CD4-positive, alpha-beta memory T cell (primary cell): ENCODE results near the gene ACTL8. TPM values are rescaled to one million over a fixed set of nuclear protein-coding genes. Genes with fewer than 3 reads are reported as not detected.

Source experiments
- CTCF ChIA-PET: fragments of 350-600 bp; sonication (Branson Sonifier 250); formaldehyde crosslinking; loops from one replicate; lab custom pipeline; 2021; ENCODE audit warnings: inconsistent platforms; ENCODE audit not compliant: partially characterized antibody; lab: Charles Lee
- POLR2A ChIA-PET: fragments of 350-600 bp; sonication (Branson Sonifier 250); formaldehyde crosslinking; loops from one replicate; lab custom pipeline; 2021; ENCODE audit not compliant: partially characterized antibody; lab: Charles Lee
- DNase-seq, 5 donors: peaks; one replicate each; pipeline versions ENCODE4 v3.0.0 to v3.0.0-alpha.2; 2020 to 2022; ENCODE audit warnings: mixed read lengths in 1 of 5
- H3K27ac ChIP-seq: one replicate; pipeline ENCODE4 v1.7.0; 2013; ENCODE audit warnings: low read depth, low read length
- H3K27me3 ChIP-seq: 2 replicates; pipeline ENCODE4 v1.7.0; 2013; ENCODE audit warnings: mild to moderate bottlenecking, low read length, moderate library complexity; ENCODE audit not compliant: insufficient read depth
- H3K36me3 ChIP-seq: 2 replicates; pipeline ENCODE4 v1.7.0; 2013; ENCODE audit warnings: mild to moderate bottlenecking, low read length, moderate library complexity; ENCODE audit not compliant: insufficient read depth
- H3K4me1 ChIP-seq: 2 replicates; pipeline ENCODE4 v1.7.0; 2013; ENCODE audit warnings: mild to moderate bottlenecking, low read length, moderate library complexity; ENCODE audit not compliant: insufficient read depth
- H3K4me3 ChIP-seq, 2 donors: one replicate each; pipeline ENCODE4 v1.7.0; 2013; ENCODE audit warnings: low read length in 2 of 2, mild to moderate bottlenecking in 1 of 2
- H3K9me3 ChIP-seq, 2 donors: one replicate each; pipeline ENCODE4 v1.7.0; 2013; ENCODE audit warnings: low read length in 2 of 2, control low read depth in 1 of 2; ENCODE audit not compliant: control insufficient read depth in 1 of 2
- H3K27ac Mint-ChIP-seq, 7 donors: one replicate each; pipeline ENCODE4 v1.8.0; 2020 to 2021; ENCODE audit warnings: mixed read lengths in 7 of 7, mild to moderate bottlenecking in 6 of 7, inconsistent platforms in 3 of 7, moderate library complexity in 3 of 7
- H3K27me3 Mint-ChIP-seq, 2 donors: one replicate each; pipeline ENCODE4 v1.8.0; 2020 to 2021; ENCODE audit warnings: mixed read lengths in 2 of 2
- H3K36me3 Mint-ChIP-seq, 2 donors: one replicate each; pipeline ENCODE4 v1.8.0; 2020 to 2021; ENCODE audit warnings: mixed read lengths in 2 of 2, inconsistent platforms in 1 of 2, mild to moderate bottlenecking in 1 of 2
- H3K4me1 Mint-ChIP-seq, 4 donors: one replicate each; pipeline ENCODE4 v1.8.0; 2020 to 2021; ENCODE audit warnings: mixed read lengths in 4 of 4, mild to moderate bottlenecking in 1 of 4
- H3K4me3 Mint-ChIP-seq, 8 donors: one replicate each; pipeline ENCODE4 v1.8.0; 2020 to 2021; ENCODE audit warnings: mixed read lengths in 8 of 8, mild to moderate bottlenecking in 7 of 8, moderate library complexity in 6 of 8, inconsistent platforms in 3 of 8
- H3K9me3 Mint-ChIP-seq, 8 donors: one replicate each; pipeline ENCODE4 v1.8.0; 2020 to 2021; ENCODE audit warnings: mixed read lengths in 8 of 8, mild to moderate bottlenecking in 5 of 8, inconsistent platforms in 3 of 8, moderate library complexity in 1 of 8
- intact Hi-C: fragments of 100-400 bp; cut with micrococcal nuclease; formaldehyde crosslinking; loops from one replicate; pipeline ENCODE4 v1.15.1; 2023
- polyA plus RNA-seq, 2 donors: library from polyadenylated mRNA; unstranded; fragments of 300-500 nt; fragmentation: Illumina TruSeq; gene quantifications; one replicate each; pipeline ENCODE4 v1.2.3, GENCODE V29; 2021
- total RNA-seq, 2 experiments: library from RNA; stranded (reverse); gene quantifications; one replicate each; pipeline ENCODE4 v1.2.3, GENCODE V29; 2021

Gene ACTL8
- total and polyA plus RNA-seq, 4 experiments from 2014 or later: not detected

DNA sequence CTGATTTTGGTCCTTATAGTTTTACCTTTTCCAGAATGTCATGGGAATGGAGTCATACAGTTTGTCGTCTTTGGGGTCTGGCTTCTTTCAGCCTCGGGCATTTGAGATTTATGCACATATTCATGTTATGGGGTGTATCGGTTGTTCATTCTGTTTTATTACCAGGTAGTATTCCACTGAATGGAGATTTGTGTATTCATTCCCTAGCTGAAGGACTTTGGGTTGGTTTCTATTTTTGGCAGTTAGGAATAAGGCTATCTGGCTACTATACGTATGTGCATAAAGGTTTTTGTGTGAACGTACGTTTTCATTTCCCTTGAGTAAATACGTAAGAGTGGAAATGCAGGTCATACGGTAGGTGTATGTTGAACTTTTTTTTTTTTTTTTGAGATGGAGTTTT lies 65.1 kb downstream of the ACTL8 start:
- Mint-ChIP-seq H3K27ac (no peak overlapping the region), H3K9me3 (peaks cover 2 to 30% (median 11%) of the 10 kb centered on the region in 8 donors), H3K4me3 (no peak overlapping the region), H3K36me3 (no peaks in the 10 kb centered on the region), H3K4me1 (no peaks in the 10 kb centered on the region), H3K27me3 (peaks cover 11 to 15% of the 10 kb centered on the region in 2 donors)
- ChIA-PET POLR2A (no interaction called here), CTCF (no interaction called here)
- Histone ChIP-seq H3K4me3 (no peak overlapping the region), H3K4me1 (no peaks in the 10 kb centered on the region), H3K9me3 (no peaks in the 10 kb centered on the region), H3K36me3 (no peaks in the 10 kb centered on the region), H3K27me3 (no peaks in the 10 kb centered on the region), H3K27ac (no peak overlapping the region)
- no peak for DNase-seq
- intact Hi-C loops: no loop called here

DNA sequence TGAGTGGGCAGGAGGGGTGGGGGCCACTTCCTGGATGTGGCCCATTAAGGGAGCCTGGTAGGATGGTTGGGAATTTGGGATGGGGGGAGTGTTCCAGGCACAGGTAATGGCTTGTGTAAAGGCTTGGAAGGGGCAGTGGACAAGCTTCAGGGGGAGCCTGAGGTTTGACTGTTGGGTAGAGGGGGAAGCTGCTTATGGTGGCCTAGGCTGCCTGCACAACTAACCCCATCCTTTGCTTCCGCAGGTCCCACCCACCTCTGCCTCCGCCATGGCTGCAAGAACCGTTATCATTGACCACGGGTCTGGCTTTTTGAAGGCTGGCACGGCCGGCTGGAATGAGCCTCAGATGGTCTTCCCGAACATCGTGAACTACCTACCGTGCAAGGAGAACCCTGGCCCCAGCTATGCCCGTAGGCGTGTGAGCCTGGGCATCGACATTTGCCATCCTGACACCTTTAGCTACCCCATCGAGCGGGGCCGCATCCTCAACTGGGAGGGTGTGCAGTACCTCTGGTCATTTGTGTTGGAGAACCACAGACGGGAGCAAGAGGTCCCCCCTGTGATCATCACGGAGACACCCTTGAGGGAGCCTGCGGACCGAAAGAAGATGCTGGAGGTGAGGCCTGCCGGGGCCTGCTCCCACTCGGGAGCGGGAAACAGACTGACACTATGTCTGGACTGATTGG lies 67.8 kb downstream of the ACTL8 start:
- ChIA-PET POLR2A (no interaction called here), CTCF (no interaction called here)
- Mint-ChIP-seq H3K4me1 (no peaks in the 10 kb centered on the region), H3K27ac (no peak overlapping the region), H3K27me3 (peaks cover 8 to 17% of the 10 kb centered on the region in 2 donors), H3K9me3 (peaks cover 0 to 10% (median 3%) of the 10 kb centered on the region in 8 donors), H3K4me3 (no peak overlapping the region), H3K36me3 (no peaks in the 10 kb centered on the region)
- Histone ChIP-seq H3K4me1 (no peaks in the 10 kb centered on the region), H3K36me3 (no peaks in the 10 kb centered on the region), H3K4me3 (no peak overlapping the region), H3K9me3 (no peaks in the 10 kb centered on the region), H3K27me3 (no peaks in the 10 kb centered on the region), H3K27ac (no peak overlapping the region)
- intact Hi-C loops: no loop called here
- no peak for DNase-seq

DNA sequence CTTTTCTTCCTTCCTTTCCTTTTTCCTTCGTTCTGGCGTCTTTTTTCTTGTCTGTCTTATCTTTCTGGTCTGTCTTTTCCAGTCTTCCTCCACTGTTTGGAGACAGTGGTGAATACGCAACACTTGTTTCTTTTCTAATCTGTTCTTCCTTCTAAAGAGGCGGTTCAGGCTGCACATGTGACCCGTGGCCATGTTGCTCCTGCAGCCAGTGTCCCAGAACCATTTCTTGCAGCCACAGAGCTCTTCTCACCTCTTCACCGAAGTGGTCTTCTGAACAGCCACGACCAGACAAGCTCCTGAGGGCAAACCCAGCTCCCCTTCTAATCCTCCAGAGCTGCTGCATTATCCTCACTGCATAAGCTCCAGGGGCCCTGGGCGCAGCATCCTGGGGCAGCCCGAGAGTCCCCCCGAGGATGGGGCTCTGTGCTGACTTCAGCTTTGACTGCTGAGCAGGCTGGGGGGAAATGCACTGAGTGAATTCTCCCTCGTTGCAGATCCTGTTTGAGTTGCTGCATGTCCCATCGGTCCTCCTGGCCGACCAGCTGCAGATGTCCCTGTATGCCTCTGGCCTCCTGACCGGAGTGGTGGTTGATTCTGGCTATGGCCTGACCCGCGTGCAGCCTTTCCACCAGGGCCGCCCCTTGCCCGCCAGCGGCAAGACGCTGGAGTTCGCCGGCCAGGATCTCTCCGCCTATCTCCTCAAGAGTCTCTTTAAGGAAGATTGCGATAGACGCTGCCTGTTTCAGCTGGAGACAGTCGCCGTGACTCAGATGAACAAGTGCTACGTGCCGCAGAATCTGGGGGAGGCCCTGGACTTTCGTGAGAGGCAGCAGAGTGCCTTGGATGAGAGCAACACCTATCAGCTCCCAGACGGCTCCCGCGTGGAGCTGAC lies 70.4 kb downstream of the ACTL8 start:
- ChIA-PET POLR2A (no interaction called here), CTCF (no interaction called here)
- Histone ChIP-seq H3K9me3 (no peaks in the 10 kb centered on the region), H3K4me1 (no peaks in the 10 kb centered on the region), H3K36me3 (no peaks in the 10 kb centered on the region), H3K4me3 (no peak overlapping the region), H3K27me3 (no peaks in the 10 kb centered on the region), H3K27ac (no peak overlapping the region)
- peaks cover 10 to 18% of the 10 kb centered on the region in 2 donors for H3K27me3 Mint-ChIP-seq
- peaks cover 0 to 5% (median 0%) of the 10 kb centered on the region in 8 donors for H3K9me3 Mint-ChIP-seq
- H3K36me3 Mint-ChIP-seq: no peaks in the 10 kb centered on the region
- H3K27ac Mint-ChIP-seq: no peak overlapping the region
- DNase-seq: no peak
- no peak overlapping the region for H3K4me3 Mint-ChIP-seq
- intact Hi-C loops: no loop called here
- H3K4me1 Mint-ChIP-seq: no peaks in the 10 kb centered on the region

DNA sequence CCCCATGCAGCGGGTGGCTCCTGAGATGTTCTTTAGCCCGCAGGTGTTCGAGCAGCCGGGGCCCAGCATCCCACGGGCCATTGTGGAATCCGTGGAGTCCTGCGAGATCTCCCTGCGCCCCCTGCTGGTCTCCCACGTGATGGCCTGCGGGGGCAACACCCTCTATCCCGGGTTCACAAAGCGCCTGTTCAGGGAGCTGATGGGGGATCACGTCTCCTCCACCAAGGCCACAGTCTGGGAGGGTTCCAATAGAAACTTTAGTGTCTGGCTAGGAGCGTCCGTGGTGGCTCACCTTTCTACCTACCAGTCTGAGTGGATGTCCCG lies 71.0 kb downstream of the ACTL8 start:
- no peak for DNase-seq
- ChIA-PET CTCF (no interaction called here), POLR2A (no interaction called here)
- H3K4me3 ChIP-seq: no peak overlapping the region
- no peaks in the 10 kb centered on the region for H3K36me3 ChIP-seq
- no peaks in the 10 kb centered on the region for H3K4me1 ChIP-seq
- H3K36me3 Mint-ChIP-seq: no peaks in the 10 kb centered on the region
- no peaks in the 10 kb centered on the region for H3K27me3 ChIP-seq
- H3K4me3 Mint-ChIP-seq: no peak overlapping the region
- H3K27ac Mint-ChIP-seq: no peak overlapping the region
- intact Hi-C loops: no loop called here
- peaks cover 0 to 2% (median 0%) of the 10 kb centered on the region in 8 donors for H3K9me3 Mint-ChIP-seq
- H3K27ac ChIP-seq: no peak overlapping the region
- no peaks in the 10 kb centered on the region for H3K4me1 Mint-ChIP-seq
- H3K27me3 Mint-ChIP-seq: peaks cover 10 to 16% of the 10 kb centered on the region in 2 donors
- H3K9me3 ChIP-seq: no peaks in the 10 kb centered on the region

DNA sequence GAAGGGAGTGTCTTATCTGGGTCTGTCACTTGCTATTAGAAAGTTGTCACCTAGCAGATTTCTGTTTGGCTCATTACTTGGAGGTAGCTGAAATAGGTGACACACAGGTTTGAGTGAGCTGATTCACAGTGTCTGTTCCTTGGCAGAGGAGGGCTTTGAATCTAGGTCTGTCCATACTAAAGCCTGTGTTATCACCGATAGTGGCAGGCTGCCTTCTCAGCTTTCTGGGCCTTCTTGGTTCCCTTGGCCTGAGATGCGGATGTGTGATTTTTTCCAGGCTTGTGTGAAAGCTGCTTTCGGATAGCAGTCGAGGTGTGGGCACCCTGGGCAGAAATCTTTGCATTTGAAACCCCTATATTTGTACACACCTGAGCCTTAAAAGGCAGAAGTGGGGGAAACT lies 73.9 kb downstream of the ACTL8 start:
- Histone ChIP-seq H3K27ac (no peak overlapping the region), H3K36me3 (no peaks in the 10 kb centered on the region), H3K9me3 (no peaks in the 10 kb centered on the region), H3K4me1 (no peaks in the 10 kb centered on the region), H3K4me3 (no peak overlapping the region), H3K27me3 (no peaks in the 10 kb centered on the region)
- Mint-ChIP-seq H3K27me3 (peaks cover 12 to 13% of the 10 kb centered on the region in 2 donors), H3K4me3 (no peak overlapping the region), H3K4me1 (no peaks in the 10 kb centered on the region), H3K9me3 (peaks cover 0 to 2% (median 0%) of the 10 kb centered on the region in 8 donors), H3K27ac (no peak overlapping the region), H3K36me3 (no peaks in the 10 kb centered on the region)
- DNase-seq: no peak
- CTCF ChIA-PET: no interaction called here
- intact Hi-C loops: no loop called here
- POLR2A ChIA-PET: no interaction called here

DNA sequence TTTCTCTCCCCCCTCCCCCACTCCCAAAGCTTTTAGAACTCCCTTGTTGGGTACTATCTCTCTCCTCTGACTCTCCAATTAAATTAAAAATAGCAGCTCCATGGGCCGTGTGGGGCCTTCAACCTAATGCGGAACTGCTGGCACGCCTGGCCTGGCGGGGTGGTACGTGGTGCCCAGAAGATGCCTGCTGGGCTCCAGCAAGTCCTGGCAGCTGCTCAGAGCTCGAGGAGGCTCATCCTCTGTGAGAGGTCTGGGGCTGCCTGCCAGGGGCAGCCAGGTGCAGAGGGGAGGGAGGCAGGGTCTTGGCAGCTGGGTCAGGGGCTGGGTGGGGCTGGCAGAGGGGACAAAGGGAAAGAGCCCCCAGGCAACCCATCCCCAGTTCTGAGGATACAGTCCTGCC lies 74.4 kb downstream of the ACTL8 start:
- H3K27me3 Mint-ChIP-seq: peaks cover 11 to 14% of the 10 kb centered on the region in 2 donors
- POLR2A ChIA-PET: no interaction called here
- H3K36me3 ChIP-seq: no peaks in the 10 kb centered on the region
- peaks cover 0 to 2% (median 0%) of the 10 kb centered on the region in 8 donors for H3K9me3 Mint-ChIP-seq
- CTCF ChIA-PET: no interaction called here
- no peak overlapping the region for H3K4me3 ChIP-seq
- H3K27me3 ChIP-seq: no peaks in the 10 kb centered on the region
- H3K4me1 ChIP-seq: no peaks in the 10 kb centered on the region
- no peaks in the 10 kb centered on the region for H3K4me1 Mint-ChIP-seq
- no peak overlapping the region for H3K4me3 Mint-ChIP-seq
- no peak overlapping the region for H3K27ac ChIP-seq
- intact Hi-C loops: no loop called here
- DNase-seq: no peak
- no peaks in the 10 kb centered on the region for H3K9me3 ChIP-seq
- no peak overlapping the region for H3K27ac Mint-ChIP-seq
- no peaks in the 10 kb centered on the region for H3K36me3 Mint-ChIP-seq

DNA sequence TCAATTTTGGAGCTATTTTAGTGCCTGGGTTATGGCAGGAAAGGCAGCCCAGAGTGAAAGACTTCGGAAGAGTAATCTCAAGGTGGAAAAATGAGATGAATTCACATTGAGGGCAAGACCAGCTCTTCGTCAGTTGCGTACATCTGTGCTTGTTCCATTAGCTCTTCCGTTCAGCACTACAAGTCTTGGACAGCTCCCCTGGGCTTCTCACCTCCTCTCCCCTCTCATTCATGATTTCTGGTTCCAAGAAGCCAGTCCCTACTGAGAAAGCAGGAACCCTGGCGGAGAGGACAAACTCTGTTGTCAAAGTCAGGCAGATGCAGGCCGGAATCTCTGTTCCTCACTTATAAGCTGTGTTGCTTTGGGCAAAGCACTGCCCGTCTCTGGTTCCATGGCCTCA lies 76.5 kb downstream of the ACTL8 start:
- Histone ChIP-seq H3K27ac (no peak overlapping the region), H3K36me3 (no peaks in the 10 kb centered on the region), H3K9me3 (no peaks in the 10 kb centered on the region), H3K4me3 (no peak overlapping the region), H3K27me3 (no peaks in the 10 kb centered on the region), H3K4me1 (no peaks in the 10 kb centered on the region)
- POLR2A ChIA-PET: no interaction called here
- no peaks in the 10 kb centered on the region for H3K9me3 Mint-ChIP-seq
- H3K27ac Mint-ChIP-seq: no peak overlapping the region
- H3K4me1 Mint-ChIP-seq: no peaks in the 10 kb centered on the region
- CTCF ChIA-PET: no interaction called here
- peaks cover 12% of the 10 kb centered on the region in 2 donors for H3K27me3 Mint-ChIP-seq
- no peaks in the 10 kb centered on the region for H3K36me3 Mint-ChIP-seq
- no peak for DNase-seq
- no peak overlapping the region for H3K4me3 Mint-ChIP-seq
- intact Hi-C loops: no loop called here
